Measurements from ENCODE around the gene DHRS7. TPM values are rescaled to one million over a fixed set of nuclear protein-coding genes. Genes with fewer than 3 reads are reported as not detected.

DHRS7 gene
- total and polyA plus RNA-seq, 9 of the 15 experiments (the other 6 are each of a cell fraction or from before 2014, with no cell fraction given): 10.2 to 20.1 (median 15.7) TPM

GRCh38 chr14:60166142-60166541 is 944 bp upstream of the DHRS7 start:
- peaks cover 0 to 9% of the 10 kb centered on the region in 2 experiments; a peak in 2 of 5 replicates for H3K4me1 ChIP-seq (replicated peaks in 1 of 2; ENCODE audit: control insufficient read depth in 2 of 2, insufficient read depth in 2 of 2, low read length in 2 of 2)
- ATAC-seq: no peak

More at GRCh38 chr14:60166142-60166541, 944 bp upstream of the DHRS7 start:
- Histone ChIP-seq H3K79me2 (ENCODE audit: control insufficient read depth, insufficient read depth, low read length) (peaks cover 5% of the 10 kb centered on the region), H2AFZ (ENCODE audit: low read depth, low read length) (peak overlapping the region; percentile 97), H3K9ac (ENCODE audit: insufficient read depth in 1 of 2, low read depth in 2 of 2, low read length in 2 of 2) (peak overlapping the region in 1 of 2 experiments; percentile 83; a peak in 1 of 4 replicates), H3K36me3 (ENCODE audit: control insufficient read depth, insufficient read depth, low read length) (no peaks in the 10 kb centered on the region), H3K4me2 (ENCODE audit: insufficient read depth, low read length) (no peak overlapping the region), H3K27me3 (ENCODE audit: control insufficient read depth in 2 of 2, insufficient read depth in 2 of 2, low read length in 2 of 2) (no peaks in the 10 kb centered on the region), H3K4me3 (no peak overlapping the region), H3K9me1 (ENCODE audit: control insufficient read depth, insufficient read depth, low read length) (no peaks in the 10 kb centered on the region), H3K9me3 (replicated peaks; ENCODE audit: control insufficient read depth, insufficient read depth, low read depth, low read length) (no peaks in the 10 kb centered on the region), H4K20me1 (replicated peaks; ENCODE audit: control insufficient read depth, insufficient read depth, low read length) (no peaks in the 10 kb centered on the region), H3K27ac (ENCODE audit: extremely low read depth, low read depth, low read length) (no peak overlapping the region)
- no peak for DNase-seq (ENCODE audit: extremely low read depth in 1 of 4, low spot score in 3 of 4)
- ChIA-PET CTCF (ENCODE audit: low intra/inter-chr PET ratio) (no interaction called here), POLR2A (interaction anchor here (0.6 kb wide), 1 partner anchor 95 kb away, joined by 3 read pairs; no protein-coding TSS in a partner anchor)
- in situ Hi-C loops (cut with MboI): loop anchor here (10.0 kb wide), 2 partner anchors 101 to 201 kb away; no protein-coding TSS in a partner anchor
- WGBS (ENCODE audit: insufficient coverage, low coverage, missing lambda C conversion rate): 0% methylated on average over 3 of the region's 3 CpGs
- no peak for TF ChIP-seq MXI1 (IDR thresholded peaks at IDR 0.05; ENCODE audit: low read depth, low read length)
- TF ChIP-seq PREB (CRISPR knock-in tag; IDR thresholded peaks at IDR 0.05): no peak
- TF ChIP-seq RBM17 (IDR thresholded peaks at IDR 0.05; ENCODE audit: borderline replicate concordance, low read depth, low read length): no peak
- no peak for TF ChIP-seq HLTF (IDR thresholded peaks at IDR 0.05)
- TF ChIP-seq, protein P1, sequence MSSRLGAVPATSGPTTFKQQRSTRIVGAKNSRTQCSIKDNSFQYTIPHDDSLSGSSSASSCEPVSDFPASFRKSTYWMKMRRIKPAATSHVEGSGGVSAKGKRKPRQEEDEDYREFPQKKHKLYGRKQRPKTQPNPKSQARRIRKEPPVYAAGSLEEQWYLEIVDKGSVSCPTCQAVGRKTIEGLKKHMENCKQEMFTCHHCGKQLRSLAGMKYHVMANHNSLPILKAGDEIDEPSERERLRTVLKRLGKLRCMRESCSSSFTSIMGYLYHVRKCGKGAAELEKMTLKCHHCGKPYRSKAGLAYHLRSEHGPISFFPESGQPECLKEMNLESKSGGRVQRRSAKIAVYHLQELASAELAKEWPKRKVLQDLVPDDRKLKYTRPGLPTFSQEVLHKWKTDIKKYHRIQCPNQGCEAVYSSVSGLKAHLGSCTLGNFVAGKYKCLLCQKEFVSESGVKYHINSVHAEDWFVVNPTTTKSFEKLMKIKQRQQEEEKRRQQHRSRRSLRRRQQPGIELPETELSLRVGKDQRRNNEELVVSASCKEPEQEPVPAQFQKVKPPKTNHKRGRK (tag; IDR thresholded peaks at IDR 0.05): no peak
- TF ChIP-seq ZNF830 (CRISPR knock-in tag; IDR thresholded peaks at IDR 0.05): no peak
- TF ChIP-seq PHTF2 (CRISPR knock-in tag; IDR thresholded peaks at IDR 0.05): no peak
- TF ChIP-seq ZNF3 (CRISPR knock-in tag; IDR thresholded peaks at IDR 0.05): no peak
- no peak for TF ChIP-seq ZSCAN32 (CRISPR knock-in tag; IDR thresholded peaks at IDR 0.05)
- TF ChIP-seq SMAD4 (CRISPR knock-in tag; conservative IDR thresholded peaks at IDR 0.05): no peak
- no peak for TF ChIP-seq DNMT1 (IDR thresholded peaks at IDR 0.05)
- no peak for FAIRE-seq
- no TSS peak for BruUV-seq (replicated peaks)
- intact Hi-C loops (cut with micrococcal nuclease): loop anchor here (5.0 kb wide), 2 partner anchors 199 to 534 kb away; no protein-coding TSS in a partner anchor
